ENCODE measurements around the gene PAX8. TPM values are rescaled to one million over a fixed set of nuclear protein-coding genes. Genes with fewer than 3 reads are reported as not detected.
"Not testable (repeated sequence)": the region's sequence is repeated elsewhere in the genome, so short reads cannot be mapped to it uniquely, and the experiment has no call there.

PAX8 gene
- total RNA-seq, 4 donors from 2014 or later, result 0.91 to 5.2 (median 4.3) TPM

DNA sequence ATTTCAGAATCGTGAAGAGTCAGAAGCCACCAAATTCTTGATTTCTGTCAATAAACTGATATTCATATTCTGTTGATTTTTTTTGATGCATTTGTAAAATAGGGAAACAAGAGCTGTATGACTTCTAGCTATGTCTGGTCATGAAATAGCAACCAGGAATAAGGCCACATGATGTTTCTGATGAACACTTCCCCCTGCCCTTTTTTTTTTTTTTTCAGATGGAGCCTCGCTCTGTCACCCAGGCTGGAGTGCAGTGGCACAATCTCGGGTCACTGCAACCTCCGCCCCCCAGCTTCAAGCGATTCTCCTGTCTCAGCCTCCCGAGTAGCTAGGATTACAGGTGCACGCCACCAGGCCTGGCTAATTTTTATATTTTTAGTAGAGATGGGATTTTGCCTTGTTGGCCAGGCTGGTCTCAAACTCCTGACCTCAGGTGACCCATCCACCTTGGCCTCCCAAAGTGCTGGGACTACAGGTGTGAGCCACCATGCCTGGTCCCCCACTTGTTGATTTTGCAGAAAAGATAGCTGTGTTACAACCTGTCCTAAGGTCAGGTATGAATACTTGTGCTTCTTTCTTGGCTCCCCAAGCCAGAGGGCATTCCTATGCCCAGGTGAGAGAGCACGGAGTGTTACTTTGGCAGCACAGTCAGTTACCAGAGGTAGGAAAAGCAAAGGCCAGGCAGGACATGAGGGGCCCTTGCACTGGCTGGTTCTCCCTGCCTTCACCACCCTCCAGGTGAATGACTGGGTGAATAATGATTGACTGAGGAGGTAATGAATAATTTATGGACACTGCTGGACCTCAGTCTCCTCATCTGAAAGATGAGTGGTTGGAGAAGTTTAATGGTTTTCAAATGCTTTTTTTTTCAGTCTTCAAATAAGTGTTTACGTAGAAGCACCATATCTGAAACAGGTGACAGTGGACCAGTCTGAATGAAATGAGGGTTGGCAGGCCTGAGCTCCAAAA is 39.6 kb downstream of the PAX8 start:
- 93 to 94% methylated on average over 9 of the region's 9 CpGs for WGBS, 2 donors
- intact Hi-C loops (cut with DNase I; ENCODE audit: low total_unique reads), result no loop called here
- no peak overlapping the region for H3K4me3 ChIP-seq (ENCODE audit: low read depth, poor library complexity, severe bottlenecking)
- TF ChIP-seq, protein P1, sequence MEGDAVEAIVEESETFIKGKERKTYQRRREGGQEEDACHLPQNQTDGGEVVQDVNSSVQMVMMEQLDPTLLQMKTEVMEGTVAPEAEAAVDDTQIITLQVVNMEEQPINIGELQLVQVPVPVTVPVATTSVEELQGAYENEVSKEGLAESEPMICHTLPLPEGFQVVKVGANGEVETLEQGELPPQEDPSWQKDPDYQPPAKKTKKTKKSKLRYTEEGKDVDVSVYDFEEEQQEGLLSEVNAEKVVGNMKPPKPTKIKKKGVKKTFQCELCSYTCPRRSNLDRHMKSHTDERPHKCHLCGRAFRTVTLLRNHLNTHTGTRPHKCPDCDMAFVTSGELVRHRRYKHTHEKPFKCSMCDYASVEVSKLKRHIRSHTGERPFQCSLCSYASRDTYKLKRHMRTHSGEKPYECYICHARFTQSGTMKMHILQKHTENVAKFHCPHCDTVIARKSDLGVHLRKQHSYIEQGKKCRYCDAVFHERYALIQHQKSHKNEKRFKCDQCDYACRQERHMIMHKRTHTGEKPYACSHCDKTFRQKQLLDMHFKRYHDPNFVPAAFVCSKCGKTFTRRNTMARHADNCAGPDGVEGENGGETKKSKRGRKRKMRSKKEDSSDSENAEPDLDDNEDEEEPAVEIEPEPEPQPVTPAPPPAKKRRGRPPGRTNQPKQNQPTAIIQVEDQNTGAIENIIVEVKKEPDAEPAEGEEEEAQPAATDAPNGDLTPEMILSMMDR (IDR thresholded peaks at IDR 0.05), result no peak
- no peak for TF ChIP-seq POLR2A (IDR thresholded peaks at IDR 0.05)
- DNase-seq (ENCODE audit: low spot score in 2 of 2), result no peak

DNA sequence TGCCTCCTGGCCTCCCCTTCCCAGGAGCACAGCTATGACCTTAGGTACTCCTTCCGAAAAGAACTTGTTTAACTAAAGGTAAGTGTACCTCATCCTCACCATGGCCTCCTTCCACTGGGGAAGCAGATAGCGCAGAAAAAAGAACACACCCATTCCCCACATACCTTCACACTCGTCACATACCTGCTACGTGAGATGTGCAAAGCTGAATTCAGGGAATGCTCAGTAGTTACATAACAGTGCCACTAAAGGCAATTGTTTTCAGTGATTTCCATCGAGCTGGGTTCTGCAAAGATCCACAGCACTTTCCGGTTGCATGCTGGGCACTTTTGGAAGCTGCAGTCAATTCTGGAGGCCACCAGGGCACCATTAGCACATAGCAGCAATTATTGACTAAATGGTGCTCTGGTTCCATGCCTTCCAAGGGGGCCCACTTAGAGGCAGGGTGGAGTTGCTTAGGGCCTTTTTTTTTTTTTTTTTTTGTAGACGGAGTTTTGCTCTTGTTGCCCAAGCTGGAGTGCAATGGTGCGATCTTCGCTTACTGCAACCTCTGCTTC is 41.0 kb downstream of the PAX8 start:
- no peak for DNase-seq (ENCODE audit: low spot score in 2 of 2)
- TF ChIP-seq POLR2A (IDR thresholded peaks at IDR 0.05), result no peak
- TF ChIP-seq, protein P1 (IDR thresholded peaks at IDR 0.05), result no peak
- H3K4me3 ChIP-seq (ENCODE audit: low read depth, poor library complexity, severe bottlenecking), result no peak overlapping the region
- intact Hi-C loops (cut with DNase I; ENCODE audit: low total_unique reads), result no loop called here
- WGBS, 2 donors, result 73 to 78% methylated on average over 9 of the region's 9 CpGs

DNA sequence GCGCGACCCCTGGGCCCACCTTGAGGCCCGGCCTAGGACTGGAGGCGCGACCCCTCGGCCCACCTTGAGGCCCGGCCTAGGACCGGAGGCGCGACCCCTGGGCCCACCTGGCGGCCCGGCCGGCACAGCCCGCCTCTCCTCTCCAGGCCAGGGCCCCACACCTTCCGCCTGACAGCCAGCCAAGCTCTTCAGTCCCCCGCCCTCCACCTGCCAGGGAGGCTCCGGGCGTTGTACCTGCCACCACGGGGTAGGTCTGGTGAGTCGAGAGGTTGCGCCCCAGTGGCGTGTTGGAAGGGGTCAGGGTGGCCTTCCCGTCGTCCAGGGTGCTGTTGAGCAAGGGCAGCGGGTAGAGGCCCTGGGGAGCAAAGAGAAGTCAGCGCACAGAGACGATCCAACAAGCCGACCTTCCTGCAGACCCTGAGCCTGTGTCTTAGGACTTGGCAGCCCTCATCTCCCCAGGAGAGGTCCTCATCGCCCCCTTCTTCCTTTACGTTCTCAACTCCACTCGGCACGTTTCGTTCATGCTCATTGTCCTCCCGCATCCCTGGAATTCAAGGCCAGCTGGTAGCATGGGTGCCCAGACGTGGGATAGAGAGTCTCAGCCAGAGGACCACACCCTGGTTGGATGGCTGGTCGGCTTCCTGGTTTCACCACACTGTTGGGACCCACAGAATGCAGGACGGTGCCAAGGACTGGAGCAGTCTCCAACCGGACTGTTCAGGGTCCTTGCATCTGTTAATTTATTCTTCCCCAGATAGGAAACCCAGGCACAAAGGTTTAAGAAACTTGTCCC is 42.2 kb downstream of the PAX8 start:
- TF ChIP-seq POLR2A (IDR thresholded peaks at IDR 0.05), result no peak
- TF ChIP-seq, protein P1 (IDR thresholded peaks at IDR 0.05), result no peak
- no peak overlapping the region for H3K4me3 ChIP-seq (ENCODE audit: low read depth, poor library complexity, severe bottlenecking)
- intact Hi-C loops (cut with DNase I; ENCODE audit: low total_unique reads), result no loop called here
- DNase-seq (ENCODE audit: low spot score in 2 of 2), result no peak
- 79 to 85% methylated on average over 30 to 36 of the region's 38 CpGs for WGBS, 2 donors

DNA sequence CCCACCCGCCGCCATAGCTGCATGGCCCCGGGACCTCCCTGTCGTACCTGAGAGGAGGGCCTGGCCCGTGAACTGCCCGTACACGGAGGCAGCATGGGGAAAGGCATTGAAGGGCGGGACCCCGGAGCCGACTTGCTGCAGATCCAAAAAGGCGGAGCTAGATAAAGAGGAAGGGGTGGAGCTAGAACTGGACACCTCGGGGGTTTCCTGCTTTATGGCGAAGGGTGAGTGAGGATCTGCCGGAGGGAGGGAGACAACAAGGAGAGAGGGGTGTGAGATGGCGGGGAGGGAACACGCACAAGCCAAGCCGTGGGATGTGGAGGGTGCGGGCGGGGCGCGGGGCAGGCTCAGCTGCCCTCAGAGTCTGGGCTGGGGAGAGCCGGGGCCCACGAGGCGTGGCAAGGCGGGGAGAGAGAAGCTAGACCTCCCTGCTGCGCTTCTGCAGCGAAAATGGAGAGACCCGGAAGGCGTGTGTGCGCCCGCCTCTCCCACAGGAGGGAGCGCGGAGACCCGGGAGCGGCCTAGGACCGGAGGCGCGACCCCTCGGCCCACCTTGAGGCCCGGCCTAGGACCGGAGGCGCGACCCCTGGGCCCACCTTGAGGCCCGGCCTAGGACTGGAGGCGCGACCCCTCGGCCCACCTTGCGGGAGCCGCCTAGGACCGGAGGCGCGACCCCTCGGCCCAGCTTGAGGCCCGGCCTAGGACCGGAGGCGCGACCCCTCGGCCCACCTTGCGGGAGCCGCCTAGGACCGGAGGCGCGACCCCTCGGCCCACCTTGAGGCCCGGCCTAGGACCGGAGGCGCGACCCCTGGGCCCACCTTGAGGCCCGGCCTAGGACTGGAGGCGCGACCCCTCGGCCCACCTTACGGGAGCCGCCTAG is 43.1 kb downstream of the PAX8 start:
- peak overlapping the region; percentile 35 for H3K4me3 ChIP-seq (ENCODE audit: low read depth, poor library complexity, severe bottlenecking)
- WGBS, 2 donors, result 67 to 80% methylated on average over 44 to 65 of the region's 74 CpGs
- peak in 1 of 2 donors; percentile 69 for DNase-seq (ENCODE audit: low spot score in 2 of 2)
- intact Hi-C loops (cut with DNase I; ENCODE audit: low total_unique reads), result not testable (repeated sequence)

DNA sequence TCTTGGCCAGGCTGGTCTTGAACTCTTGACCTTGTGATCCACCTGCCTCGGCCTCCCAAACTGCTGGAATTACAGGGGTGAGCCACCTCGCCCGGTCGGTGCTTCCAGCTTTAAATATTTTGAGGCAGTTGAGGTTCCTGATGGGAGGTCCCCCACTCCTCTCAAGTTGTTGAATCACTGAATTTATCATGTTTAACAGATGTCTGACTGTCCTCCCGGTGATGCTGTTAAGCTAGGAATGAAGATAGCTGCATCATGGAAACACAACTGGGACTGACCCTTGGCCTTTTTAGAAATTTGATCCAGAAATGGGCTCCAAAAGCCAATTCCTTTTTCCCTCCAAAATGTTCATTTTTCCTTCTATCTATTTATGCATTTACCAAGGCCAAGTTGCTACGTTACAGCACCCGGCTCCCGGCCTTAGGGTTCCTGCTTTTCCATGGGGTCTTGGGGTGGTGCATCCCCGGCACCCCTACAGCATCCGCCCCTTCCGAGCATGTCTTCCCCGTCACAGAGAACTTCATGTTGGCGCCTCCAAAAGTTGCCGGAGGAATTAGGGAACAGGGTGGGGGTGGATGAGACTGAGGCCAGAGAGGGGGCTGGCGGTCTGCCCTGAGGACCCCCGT is 43.9 kb downstream of the PAX8 start:
- no peak overlapping the region for H3K4me3 ChIP-seq (ENCODE audit: low read depth, poor library complexity, severe bottlenecking)
- no peak for DNase-seq (ENCODE audit: low spot score in 2 of 2)
- TF ChIP-seq POLR2A (IDR thresholded peaks at IDR 0.05), result no peak
- TF ChIP-seq, protein P1 (IDR thresholded peaks at IDR 0.05), result no peak
- WGBS, 2 donors, result 66 to 84% methylated on average over 14 to 16 of the region's 16 CpGs
- intact Hi-C loops (cut with DNase I; ENCODE audit: low total_unique reads), result no loop called here

Data from lower leg skin (tissue), 4 donors.